HG03025 (cell line): ENCODE measurements around the gene THOC7.

ENCODE experiments used
- ATAC-seq: cut with Tn5 transposase; IDR thresholded peaks from one replicate; pipeline ENCODE4 v1.9.1; 2021; ENCODE audit warnings: mild to moderate bottlenecking, moderate library complexity; ENCODE audit not compliant: unreplicated experiment, low FRiP score

The THOC7 gene

DNA sequence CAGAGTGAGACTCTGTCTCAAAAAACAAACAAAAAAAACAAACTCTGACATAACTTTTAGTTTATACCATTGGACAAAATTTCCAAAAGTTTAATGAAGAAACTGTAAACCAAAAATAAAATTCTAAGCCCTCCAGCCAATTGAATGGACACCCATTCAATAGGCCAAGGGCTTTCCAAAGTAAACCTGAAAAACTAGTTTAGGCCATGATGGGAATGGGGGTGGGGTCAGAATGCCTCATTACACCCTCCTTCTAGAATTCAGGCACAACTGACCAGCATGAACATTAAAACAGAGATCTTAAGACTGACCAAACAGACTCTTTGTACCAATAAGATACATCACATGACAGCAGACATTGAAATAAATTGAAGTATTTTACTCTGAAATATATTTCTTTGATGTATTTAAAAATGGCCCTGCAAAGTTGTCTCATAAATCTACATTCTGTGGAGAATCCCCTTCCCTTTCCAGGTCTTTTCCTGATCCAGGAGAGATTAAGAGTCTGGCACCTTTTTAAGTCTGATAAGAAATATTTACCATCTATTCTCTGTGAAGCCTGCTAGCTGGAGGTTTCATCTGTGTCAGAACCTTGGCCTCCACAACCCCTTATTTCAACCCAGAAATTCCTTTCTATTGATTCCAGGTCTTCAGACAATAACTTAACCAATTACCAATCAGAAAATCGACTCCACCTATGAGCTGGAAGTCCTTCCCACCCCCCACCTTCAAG is 15.7 kb downstream of the THOC7 start:
- no peak for ATAC-seq

DNA sequence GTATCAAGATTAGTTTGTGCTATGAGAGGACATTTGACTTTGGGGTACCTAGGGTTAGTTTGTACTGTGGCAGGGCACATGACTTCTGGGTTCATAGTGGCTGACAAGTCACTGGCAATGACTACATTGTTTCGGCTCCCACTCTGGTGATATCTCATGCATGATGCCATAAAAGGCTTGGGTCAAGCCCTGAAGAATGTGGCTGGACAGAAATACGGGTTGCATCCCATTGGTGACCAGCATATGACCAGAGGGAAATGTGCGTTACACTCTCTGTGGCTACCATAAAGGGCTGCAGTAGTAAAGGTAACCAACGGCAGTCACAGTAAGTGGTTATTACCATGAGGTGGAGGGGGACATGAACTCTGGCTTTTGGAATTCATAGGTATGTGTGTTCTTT is 18.4 kb downstream of the THOC7 start:
- no peak for ATAC-seq

DNA sequence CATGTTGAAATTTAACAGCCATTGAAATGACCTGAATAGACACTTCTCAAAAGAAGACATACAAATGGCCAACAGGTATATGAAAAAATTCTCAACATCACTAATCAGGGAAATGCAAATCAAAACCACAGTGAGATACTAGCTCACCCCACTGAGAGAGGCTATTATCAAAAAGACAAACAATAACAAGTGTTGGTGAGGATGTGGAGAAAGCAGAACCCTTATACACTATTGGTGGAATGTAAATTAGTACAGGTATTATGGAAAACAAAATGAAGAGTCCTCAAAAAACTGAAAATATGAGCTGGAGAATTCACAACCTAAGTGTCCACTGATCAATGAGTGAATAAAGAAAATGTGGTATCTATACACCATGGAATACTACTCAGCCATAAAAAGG is 21.5 kb downstream of the THOC7 start:
- ATAC-seq = no peak

DNA sequence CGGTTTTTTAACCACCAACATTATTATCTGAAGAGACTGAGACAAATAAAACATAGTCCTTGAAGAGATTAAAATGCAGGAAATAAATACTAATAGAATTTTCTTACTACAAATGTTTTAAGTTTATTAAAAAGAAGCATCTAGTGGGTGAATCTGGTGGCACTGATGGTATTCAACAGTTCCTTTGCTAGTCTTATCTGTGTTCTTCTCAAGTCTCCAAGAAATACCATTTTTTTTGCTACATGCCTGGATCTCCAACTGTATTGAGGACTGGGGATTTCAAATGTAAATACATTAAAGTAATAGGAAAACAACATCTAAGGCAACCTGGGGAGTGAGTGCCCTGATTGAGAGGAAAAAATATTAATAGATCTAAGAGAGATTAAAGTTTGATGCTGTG is 21.9 kb downstream of the THOC7 start:
- no peak for ATAC-seq

DNA sequence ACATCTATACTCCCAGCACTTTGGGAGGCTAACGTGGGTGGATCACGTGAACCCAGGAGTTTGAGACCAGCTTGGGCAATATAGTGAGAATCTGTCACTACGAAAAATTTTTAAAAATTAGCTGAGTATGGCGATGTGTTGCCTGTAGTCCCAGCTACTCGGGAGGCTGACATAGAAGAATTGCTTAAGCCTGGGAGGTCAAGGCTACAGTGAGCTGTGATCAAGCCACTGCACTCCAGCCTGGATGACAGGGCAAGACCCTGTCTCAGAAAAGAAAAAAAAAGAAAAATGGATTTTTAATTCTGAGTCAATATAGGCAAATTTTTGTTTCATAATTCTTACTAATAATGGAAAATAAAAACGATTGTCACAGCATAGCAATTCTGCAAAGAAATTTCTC is 31.2 kb downstream of the THOC7 start:
- no peak for ATAC-seq

DNA sequence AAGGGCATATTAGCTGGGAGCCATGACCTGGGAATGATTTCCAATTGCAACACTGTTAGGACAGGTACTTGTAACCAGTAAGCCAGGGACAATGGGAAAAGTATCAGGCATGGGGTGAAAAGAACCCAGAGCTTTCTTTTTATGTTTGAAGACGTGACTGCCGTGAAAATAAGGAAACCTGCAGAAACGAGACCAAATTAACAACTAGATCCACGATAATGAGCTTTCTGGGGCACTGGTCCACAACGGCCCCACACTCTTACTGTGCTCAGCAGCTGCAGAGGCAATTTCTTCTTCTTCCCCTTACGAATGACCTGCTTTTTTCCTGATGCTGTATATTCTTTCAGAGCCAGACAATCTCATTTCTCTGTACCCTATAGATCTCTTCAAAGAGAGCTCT is 33.1 kb downstream of the THOC7 start:
- ATAC-seq = no peak

DNA sequence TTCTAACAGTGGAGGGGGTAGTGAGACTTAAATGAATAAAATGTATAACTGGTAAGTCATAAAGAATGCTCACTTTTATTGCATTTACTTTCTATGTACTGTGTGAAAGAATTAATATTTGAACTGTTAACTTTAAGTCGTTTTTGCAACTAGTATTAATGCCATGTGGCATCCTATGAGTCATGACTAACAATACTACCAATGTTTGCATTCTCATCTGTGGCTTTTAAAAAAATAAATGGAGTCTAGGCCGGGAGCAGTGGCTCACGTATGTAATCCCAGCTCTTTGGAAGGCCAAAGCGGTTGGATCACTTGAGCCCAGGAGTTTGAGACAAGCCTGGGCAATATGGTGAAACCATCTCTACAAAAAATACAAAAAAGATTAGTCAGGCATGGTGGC is 39.3 kb downstream of the THOC7 start:
- ATAC-seq = no peak

DNA sequence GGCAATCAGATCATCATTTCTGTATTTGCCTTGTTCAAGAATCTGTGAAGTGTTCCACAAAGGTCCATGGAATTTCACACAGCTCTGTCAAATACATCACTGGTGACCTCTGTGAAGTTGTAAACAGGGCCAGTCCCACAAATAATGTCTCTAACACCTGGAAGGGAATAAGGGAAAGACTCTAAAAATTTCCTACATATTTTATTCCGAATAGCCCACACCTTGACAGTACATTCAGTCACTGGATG is 44.5 kb downstream of the THOC7 start, which contains the start of gene C3orf49:
Gene C3orf49, plus strand, starts transcription at position 149 of the 248 bp plus-strand sequence. CDS start 173 bp downstream, outside the sequence.
- ATAC-seq = no peak

DNA sequence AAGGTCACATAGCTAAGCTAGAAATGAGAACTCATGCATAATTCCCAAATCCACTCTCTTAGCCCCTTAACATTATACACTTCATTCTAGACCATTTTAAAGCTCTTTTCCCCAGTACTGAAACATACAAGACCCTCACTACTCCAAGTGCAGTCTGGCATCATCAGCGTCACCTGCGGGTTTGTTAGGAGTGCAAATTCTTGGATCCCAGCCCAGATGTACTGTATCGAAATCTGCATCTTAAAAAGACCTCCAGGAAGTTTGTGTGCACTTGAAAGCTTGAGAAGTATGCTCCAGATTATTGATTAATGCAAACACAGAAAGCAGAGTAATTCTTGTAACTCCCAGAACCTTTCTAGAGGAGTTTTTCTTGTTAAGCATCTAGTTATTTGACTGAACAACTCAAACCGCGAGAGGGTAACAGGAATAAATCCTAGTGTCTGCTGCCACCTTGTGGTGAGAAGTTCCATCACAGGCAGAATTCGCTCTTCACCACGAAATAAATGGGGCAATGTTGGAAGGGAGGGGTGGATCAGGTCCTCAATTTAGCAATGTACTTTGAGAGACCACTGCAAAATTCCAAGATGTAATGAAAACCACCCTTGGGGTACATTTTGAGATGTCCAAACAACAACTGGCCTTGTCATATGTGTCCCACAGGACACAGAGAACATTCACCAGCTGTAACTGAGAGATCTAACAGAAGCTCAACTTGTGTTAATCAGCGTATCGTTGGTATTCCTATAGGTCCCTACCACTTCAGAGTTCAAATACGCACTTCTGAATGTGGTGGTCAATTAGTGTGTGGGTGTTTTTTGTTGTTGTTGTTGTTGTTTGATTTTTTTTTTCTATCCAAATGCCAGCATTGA is 45.1 kb downstream of the THOC7 start:
- peak; percentile 86 for ATAC-seq

DNA sequence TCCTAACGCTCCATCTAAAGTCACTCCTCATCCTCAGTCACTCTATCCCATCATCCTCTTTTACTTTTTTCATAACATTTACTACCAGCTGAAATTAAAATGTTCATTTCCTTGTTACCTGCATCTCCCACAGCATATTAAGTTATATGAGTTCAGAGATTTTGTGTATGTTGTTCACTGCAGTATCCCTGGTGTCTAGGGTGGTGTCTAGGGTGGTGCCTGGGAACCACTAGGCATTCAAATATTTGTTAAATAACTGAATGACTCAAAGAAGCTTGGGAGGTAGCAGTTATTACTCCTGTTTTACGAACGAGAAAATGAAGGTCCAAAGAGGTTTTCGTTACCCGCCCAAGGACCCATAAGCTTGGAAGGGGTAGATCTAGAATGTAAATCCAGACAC is 46.4 kb downstream of the THOC7 start:
- ATAC-seq = no peak

DNA sequence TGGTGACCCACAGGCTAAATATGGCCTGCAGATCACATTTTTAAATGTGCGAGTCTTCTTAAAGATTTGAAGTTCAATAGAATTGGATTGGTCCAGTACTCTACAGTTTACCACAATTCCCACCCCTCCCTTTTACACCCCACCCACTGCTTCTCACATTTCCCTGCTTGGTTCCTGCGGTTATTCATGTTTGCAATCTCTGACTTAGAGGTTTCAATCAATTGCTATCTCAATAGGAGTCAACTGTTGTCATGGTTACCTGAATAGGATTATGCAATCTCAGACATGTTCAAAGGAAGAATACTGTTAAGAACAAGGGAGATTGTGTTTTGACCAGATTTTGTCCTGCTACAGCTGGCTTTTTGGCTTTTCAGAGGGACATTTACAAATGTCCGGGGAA is 49.4 kb downstream of the THOC7 start:
- no peak for ATAC-seq

DNA sequence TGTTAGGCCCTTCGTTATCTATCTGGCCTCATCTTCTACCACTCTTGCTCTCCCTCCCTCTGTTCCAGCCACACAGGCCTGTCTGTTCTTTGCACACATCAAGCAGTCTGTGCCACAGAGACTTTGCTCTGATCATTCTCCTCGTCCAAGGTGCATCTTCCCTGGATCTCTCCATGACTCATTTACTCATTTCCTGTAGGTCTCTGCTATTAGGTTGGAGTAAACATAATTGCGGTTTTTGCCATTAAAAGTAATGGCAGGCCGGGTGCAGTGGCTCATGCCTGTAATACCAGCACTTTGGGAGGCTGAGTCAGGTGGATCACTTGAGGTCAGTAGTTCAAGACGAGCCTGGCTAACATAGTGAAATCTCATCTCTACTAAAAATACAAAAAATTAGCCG is 54.0 kb downstream of the THOC7 start:
- ATAC-seq = no peak

DNA sequence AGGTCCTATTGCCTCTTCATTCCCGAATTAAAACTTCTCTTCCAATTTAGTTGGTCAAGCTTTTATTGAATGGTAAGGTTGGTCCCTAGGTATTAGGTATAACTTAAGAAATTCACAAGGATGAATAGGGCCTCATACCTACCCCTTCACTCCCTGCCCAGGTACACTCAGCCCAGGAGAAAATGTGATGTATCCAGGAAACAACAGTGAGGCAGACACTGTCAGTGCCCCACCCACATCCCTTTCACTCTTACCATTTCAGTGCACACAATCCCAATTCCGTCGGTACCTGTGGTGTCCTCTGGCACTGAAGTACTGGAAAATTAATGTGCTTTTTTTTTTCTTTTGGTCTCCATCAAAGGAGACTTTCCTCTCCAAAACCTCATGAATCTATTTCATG is 55.0 kb downstream of the THOC7 start:
- no peak for ATAC-seq

DNA sequence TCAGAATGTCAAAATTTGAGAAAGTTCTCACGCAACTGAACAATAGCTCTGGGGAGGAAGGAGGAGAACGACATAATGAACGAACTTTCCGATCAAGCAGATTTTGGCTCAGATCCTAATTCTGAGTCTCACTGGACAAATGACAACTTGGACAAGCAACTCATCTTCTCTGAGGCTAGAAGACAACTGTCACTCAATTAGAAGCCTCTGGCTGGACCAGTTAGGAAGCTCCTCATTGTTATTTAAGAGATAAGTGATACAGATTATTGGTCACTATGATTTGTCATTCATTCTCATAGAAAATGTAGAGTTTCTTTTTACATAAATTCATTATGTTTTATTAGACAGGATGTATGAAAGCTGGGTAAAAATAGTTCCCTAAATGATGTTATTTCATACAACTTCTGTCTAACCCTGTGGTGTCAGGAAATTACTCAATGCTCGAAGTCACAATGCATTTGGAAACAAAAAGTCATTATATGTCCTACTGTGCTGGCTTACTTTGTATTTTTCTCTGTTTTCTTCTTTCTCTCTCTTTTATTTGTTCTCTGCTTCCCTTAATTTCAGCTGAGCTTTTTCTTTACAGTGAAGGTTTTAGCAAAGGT is 55.5 kb downstream of the THOC7 start:
- ATAC-seq = no peak

DNA sequence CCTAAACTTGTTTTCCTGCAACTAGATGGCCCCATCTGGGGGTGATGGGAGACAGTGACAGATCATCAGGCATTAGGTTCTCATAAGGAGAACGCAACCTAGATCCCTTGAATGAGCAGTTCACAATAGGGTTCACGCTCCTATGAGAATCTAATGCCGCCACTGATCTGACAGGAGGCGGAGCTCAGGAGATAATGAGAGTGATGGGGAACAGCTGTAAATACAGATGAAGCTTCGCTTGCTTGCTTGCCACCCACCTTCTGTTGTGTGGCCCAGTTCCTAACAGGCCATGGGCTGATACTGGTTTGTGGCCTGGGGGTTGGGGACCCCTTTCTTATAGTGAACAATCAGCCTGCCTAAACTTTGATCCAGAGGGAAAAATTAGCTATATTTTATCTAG is 59.7 kb downstream of the THOC7 start:
- no peak for ATAC-seq

DNA sequence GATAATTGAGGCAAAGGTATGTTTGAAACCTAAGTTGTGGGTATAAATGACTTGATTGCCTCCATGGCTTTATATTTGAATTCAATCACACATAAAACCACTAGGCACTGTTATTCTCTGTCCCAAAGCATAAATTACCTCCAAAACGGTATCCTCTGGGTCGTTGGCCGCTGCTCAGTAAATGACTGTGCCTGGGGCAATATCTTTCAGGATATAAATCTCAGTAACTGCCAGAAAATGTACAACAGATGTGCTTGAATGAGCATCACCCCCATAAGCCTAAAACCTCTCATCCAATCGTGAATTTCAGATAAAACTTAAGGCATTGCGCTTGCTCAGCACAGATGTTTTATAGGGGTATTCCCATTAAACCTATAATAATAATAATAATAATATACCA is 63.5 kb downstream of the THOC7 start:
- ATAC-seq = no peak

DNA sequence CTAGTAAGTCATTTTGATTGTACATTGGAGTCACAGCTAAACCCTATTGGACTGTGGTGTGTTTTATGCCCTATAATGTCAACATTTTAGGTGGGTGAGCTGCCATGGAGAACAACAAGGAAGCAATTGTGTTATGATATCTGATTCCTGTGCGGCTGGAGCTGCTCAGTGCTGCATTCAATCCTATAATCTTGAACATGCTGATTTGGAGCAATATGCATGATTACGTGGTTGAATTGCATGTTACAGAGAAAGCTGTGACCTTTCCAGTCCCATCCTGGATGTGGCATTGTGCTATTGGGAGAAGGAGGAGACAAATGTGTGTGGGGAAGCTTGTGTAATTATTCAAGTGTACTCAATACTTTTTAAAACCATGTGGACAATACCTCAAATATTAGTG is 64.7 kb downstream of the THOC7 start:
- no peak for ATAC-seq

DNA sequence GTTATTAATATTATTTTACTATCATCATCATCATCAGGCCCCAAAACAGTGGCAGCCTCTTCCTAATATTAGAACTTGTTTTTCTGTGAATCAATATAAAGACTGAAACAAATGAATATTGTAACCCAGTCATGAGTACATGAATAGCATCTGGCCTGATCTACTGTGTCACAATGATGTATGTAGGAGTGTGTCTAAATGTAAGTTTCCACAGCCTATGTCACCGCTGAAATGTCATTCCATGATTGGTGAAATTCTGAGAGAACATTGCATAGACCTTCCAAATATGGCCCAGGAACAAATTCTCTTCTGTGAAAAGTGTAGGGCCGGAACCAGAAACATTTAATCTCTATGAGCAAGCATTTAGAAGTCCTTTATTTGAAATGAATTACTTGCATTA is 65.1 kb downstream of the THOC7 start:
- ATAC-seq = no peak

DNA sequence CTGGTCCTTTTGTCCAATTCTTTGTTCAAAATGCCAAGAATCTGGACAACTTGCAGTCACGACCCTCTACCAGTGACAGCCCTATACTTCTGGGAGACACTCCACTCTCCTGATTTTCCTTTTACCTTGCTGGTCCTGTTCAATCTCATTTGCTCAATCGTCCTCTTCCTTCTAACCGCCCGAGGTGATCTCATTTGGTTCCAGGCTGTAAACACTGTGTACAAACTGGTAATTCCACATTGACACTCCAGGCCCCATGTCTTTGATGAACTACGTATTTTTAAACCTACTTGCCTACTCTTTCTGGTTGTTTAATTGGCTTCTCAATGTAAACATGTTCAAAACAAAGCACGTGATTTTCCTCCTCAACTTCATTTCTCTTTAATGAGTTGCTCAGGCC is 68.2 kb downstream of the THOC7 start:
- ATAC-seq = no peak

DNA sequence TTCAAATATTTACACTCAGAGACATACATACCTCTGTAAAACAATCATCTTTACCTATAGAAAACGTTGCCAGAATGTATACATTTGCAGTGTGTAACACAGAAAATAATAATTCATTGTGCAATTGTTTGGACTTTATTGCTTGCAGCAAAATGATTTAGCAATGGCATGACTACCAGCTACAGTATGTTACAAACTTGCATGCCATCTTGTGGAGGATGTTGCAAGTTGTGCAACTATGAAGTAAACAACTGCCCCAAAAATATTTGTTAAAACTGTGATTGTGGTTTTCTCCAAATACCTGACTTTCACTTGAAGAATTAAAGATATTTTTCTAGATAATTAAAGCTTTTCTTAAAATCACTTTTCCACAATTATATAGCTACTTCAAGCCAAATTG is 71.6 kb downstream of the THOC7 start:
- ATAC-seq = no peak
